GM10847 (cell line): ENCODE data around the gene A3GALT2.

Experiments
- POLR2A ChIP-seq: IDR thresholded peaks from 2 replicates; pipeline ENCODE4 v1.6.1; 2011; ENCODE audit not compliant: insufficient read length; ENCODE audit errors: extremely low read depth

Gene A3GALT2

DNA sequence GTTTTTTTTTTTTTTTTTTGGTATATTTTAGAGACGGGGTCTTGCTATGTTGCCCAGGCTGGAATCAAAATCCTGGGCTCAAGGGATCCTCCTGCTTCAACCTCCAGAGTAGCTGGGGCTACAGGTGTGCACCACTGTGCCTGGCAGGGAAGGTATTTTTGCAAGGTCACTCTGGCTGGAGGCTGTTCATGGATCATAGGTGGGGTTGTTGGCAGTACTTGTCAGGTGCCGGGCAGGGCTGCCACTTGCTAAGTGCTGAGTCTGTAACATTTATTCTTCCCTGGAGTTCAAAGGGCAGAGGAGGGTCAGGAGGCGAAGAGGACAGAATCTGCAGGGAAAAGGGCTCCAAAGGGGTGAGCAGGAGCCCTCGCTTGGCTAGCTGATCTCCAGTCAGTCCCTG, 24.1 kb downstream of the A3GALT2 start:
- TF ChIP-seq POLR2A = no peak

DNA sequence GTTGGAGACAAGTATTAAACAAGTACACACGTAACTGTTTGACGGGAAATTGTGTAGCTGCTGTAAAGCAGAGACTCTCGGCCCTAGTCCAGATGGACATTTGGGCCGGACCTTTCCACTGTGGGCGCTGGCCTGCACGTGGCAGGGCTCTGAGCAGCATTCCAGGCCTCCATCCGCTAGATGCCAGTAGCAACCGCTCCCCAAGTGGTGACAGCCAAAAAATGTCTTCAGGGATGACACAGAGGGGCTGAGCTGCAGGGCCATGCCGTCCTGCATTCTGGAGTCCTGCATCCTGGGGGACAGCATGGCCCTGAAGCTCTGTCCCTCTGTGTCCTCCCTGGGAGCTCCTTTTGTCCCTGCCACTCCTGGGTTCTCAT, 24.8 kb downstream of the A3GALT2 start:
- no peak for TF ChIP-seq POLR2A

DNA sequence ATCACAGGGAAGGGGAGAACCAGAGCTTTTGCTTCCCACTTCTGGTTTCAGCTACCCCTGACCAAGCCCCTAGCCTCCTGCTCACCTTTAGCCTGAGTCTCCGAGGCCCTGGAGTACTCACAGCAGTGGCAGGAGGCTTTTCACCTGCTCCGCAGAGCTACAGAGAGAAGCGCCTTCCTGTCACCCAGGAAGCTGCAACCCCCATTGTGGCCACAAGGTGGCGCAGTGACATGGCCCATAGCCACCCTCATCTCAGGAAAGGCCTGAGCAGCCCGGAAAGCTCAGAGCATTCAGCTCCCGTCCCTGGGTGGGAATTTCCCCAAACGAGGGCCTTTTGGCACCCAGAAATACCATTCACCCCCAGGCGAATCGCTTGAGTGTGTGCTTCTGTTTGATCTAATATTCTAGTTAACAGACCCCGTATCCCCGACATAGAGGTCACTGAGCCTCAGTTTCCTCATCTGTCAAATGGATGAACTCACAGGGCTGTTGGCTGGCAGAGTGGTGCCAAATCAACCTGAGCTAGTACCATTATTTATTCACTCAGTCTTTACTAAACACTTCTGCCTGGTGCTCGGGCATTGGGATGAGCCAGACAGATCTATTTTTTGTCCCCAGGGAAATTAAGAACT, 25.3 kb downstream of the A3GALT2 start:
- no peak for TF ChIP-seq POLR2A

- no peak for TF ChIP-seq POLR2A
These were observed 25.9 kb downstream of the A3GALT2 start for GRCh38 chr1:33295023-33295422.

DNA sequence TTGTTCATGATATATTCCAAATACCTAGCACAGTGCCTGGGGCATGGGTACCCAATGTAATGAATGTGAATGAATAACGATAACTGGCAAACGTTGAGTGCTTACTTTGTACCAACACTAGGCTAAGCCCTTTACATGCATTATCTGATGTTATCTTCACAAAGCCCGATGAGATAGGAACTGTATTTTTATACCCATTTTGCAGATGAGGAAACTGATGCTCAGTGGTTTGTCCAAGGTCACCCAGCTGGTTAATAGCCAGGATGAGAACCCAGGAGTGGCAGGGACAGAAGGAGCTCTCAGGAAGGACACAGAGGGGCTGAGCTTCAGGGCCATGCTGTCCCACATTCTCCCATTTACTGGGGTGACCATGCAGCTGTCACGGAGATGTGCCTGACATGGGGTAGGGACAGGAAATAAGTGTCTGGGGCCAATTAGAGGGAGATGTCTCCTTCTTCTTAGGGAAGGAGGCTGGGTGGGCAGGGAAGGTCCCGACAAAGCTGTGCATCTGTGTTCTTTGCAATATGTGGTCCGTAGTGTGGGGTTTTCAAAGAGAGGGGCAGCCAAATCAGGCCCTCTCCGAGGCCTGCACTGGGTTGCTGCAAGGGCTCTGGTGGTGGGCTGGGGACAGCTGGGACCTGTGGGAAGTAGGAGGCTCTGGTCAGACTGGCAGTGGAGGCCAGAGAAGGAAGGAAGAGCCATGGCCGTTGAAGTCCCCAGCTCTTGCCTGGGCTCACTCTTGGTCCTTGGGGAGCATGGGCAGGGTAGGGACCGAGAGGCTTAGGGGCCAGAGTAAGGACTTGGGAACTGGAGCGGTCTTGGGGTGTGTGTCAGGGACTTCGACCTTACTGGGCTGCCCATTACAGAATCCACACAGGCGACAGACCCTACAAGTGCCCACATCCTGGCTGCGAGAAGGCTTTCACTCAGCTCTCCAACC, 26.6 kb downstream of the A3GALT2 start:
- TF ChIP-seq POLR2A = no peak

DNA sequence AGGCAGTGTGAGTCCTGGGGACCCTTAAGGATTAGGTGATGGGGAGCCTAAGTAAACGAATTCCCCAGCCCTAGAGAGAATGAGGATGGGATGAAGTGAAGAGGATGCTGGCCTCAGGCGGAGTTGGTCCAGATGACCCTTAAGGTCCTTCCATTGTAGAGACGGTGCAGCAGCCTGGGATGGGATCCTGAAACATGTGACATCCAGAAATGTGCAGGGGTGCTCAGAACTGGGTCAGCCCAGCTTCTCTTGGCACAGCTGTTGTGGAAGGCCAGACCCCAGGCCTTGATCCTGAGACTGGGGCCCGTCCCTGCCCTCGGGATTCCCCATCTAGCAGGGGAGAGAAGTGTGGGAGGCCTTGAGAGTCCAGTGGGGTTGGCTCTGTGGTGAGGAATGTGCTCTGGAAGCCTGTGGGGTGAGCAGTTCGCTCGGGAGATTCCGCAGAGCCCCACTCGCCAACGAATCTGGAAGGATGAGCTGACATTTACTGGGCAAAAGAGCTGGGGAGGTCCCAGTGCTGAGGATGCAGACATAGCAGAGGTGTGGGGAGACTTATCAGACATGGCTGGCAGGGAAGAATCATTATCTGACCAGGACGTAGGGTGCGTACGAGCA, 28.1 kb downstream of the A3GALT2 start:
- no peak for TF ChIP-seq POLR2A

DNA sequence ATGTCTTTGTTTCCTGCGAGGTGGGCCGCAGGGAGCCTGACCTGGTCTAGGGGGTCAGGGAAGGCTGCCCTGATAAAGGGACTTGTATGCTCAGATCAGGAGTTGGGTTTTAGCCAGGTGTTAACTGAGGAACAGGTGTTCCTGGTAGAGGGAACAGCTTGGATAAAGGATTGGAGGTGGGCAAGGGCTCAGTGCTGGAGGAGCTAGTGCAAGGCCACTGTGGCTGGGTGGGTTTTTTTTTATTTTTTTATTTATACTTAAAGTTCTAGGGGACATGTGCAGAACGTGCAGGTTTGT, 31.1 kb downstream of the A3GALT2 start:
- no peak for TF ChIP-seq POLR2A

- TF ChIP-seq POLR2A = no peak
These were observed 31.7 kb downstream of the A3GALT2 start for GRCh38 chr1:33288976-33289857.

GRCh38 chr1:33287317-33287716, 33.6 kb downstream of the A3GALT2 start:
- no peak for TF ChIP-seq POLR2A

DNA sequence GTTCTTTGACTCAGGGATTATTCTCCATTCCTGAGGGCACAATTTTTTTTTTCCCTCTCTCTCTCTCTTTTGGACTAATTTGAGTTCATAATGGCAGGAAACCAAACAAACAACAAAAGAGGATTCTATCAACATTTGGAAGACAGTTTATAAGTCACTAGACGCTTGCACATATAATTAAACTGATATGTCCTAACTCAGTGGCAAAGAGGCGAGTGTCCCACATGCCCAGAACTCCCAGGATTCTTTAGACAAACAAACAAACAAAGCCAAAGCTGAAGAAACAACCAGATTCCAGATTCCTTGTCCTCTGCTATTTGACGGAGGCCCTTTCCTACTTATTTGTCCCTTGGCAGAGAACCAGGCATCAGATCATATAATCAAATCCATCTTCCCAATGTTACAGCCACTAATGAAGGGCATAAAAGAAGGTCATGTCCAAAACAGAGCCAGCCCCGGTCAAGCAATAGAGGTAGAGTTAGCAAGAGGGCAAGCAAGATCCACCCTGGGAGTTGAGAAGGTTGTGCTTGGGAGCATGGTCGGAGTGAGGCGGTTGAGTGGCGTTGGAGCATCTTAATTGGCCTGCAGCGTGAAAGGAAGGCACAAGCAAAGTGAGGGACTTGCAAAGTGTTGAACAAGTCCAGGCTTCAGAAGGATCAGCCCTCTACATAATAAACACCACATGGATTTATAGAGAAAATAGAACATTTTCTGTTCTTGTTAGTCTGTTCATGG, 34.3 kb downstream of the A3GALT2 start:
- no peak for TF ChIP-seq POLR2A

- TF ChIP-seq POLR2A = no peak
These were observed 36.8 kb downstream of the A3GALT2 start for GRCh38 chr1:33284049-33284448.

GRCh38 chr1:33282791-33283190, 38.1 kb downstream of the A3GALT2 start:
- TF ChIP-seq POLR2A = no peak

DNA sequence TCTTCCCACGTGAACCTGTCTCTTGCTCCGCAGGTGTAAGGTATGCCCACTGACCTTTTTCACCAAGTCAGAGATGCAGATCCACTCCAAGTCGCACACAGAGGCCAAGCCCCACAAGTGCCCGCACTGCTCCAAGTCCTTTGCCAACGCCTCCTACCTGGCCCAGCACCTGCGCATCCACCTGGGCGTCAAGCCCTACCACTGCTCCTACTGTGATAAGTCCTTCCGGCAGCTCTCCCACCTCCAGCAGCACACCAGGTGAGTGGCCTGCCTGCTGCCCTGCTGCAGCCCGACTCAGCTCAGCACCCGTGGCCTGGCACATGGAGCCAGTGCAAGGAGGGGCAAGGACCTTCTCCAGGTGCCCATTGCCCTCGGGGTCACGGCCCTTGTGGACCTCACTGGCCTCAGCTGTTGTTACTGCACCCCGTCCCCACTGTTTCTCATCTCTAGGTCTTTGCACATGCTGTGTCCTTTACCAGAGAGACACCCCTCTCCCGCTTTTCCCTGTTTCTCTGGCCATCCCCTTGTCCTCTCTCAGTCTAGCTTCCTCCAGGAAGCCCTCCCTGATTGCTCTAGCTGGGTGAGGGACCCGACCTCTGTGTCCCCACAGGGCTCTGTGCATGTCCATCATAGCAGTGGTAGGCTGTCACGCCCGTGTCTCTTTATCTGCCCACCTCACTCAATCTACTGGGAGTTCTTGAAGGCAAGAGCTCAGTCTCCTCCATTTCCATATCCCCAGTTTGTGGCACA, 39.2 kb downstream of the A3GALT2 start:
- TF ChIP-seq POLR2A = no peak

- TF ChIP-seq POLR2A = no peak
These were observed 40.7 kb downstream of the A3GALT2 start for GRCh38 chr1:33280091-33280661.
